CD4-positive, alpha-beta T cell treated with Interleukin-4 for 4 hours (primary cell): ENCODE data around the gene ATP10B.

ENCODE experiments used
- DNase-seq: peaks from one replicate; pipeline ENCODE4 v3.0.0-alpha.2; 2020

The ATP10B gene

GRCh38 chr5:160629003-160629402 is 223.0 kb downstream of the ATP10B start:
- no peak for DNase-seq

GRCh38 chr5:160628619-160628968 is 223.4 kb downstream of the ATP10B start:
- no peak for DNase-seq

- DNase-seq, result no peak
These were observed 223.9 kb downstream of the ATP10B start for GRCh38 chr5:160627921-160628618.

- no peak for DNase-seq
These were observed 225.7 kb downstream of the ATP10B start for GRCh38 chr5:160626322-160626721.

GRCh38 chr5:160621526-160621925 is 230.5 kb downstream of the ATP10B start:
- DNase-seq, result no peak

- DNase-seq, result no peak
These were observed 231.6 kb downstream of the ATP10B start for GRCh38 chr5:160620401-160620800.

- no peak for DNase-seq
These were observed 232.6 kb downstream of the ATP10B start for GRCh38 chr5:160619381-160619780.

- no peak for DNase-seq
These were observed 233.7 kb downstream of the ATP10B start for GRCh38 chr5:160618286-160618685.

GRCh38 chr5:160616712-160617497 is 235.1 kb downstream of the ATP10B start:
- no peak for DNase-seq

GRCh38 chr5:160614136-160614535 is 237.9 kb downstream of the ATP10B start:
- no peak for DNase-seq

- no peak for DNase-seq
These were observed 246.7 kb downstream of the ATP10B start for GRCh38 chr5:160605266-160605665.

- no peak for DNase-seq
These were observed 247.5 kb downstream of the ATP10B start for GRCh38 chr5:160604484-160604883.

GRCh38 chr5:160602744-160603143 is 249.3 kb downstream of the ATP10B start:
- no peak for DNase-seq

- DNase-seq, result no peak
These were observed 251.0 kb downstream of the ATP10B start for GRCh38 chr5:160601046-160601445.

GRCh38 chr5:160573318-160573717 is 278.7 kb downstream of the ATP10B start:
- no peak for DNase-seq

- DNase-seq, result no peak
These were observed 284.8 kb downstream of the ATP10B start for GRCh38 chr5:160567031-160567705.

- DNase-seq, result no peak
These were observed 286.6 kb downstream of the ATP10B start for GRCh38 chr5:160565376-160565775.

- DNase-seq, result no peak
These were observed 295.2 kb downstream of the ATP10B start for GRCh38 chr5:160556846-160557245.

GRCh38 chr5:160555971-160556631 is 295.9 kb downstream of the ATP10B start:
- DNase-seq, result no peak

- DNase-seq, result no peak
These were observed 296.4 kb downstream of the ATP10B start for GRCh38 chr5:160555581-160555970.

GRCh38 chr5:160550075-160550474 is 301.9 kb downstream of the ATP10B start:
- DNase-seq, result no peak

- DNase-seq, result no peak
These were observed 302.9 kb downstream of the ATP10B start for GRCh38 chr5:160548949-160549645.

- no peak for DNase-seq
These were observed 304.1 kb downstream of the ATP10B start for GRCh38 chr5:160547872-160548271.
